Upper lobe of left lung (tissue), 4 donors: ENCODE measurements around the gene DDIT3.

Experiments used
- CTCF ChIP-seq, 6 experiments: fragments of 450-650 bp in 4 of 6; fragments of 200-600 bp in 2 of 6; sonication (generic) in 2 of 6; IDR thresholded peaks; one replicate each; pipeline ENCODE4 v1.5.1; 2016 to 2019; ENCODE audit warnings: antibody characterized with exemption in 6 of 6
- EP300 ChIP-seq, 4 donors: sonication (generic); formaldehyde crosslinking; IDR thresholded peaks; one replicate each; pipeline ENCODE4 v1.5.1; 2017; ENCODE audit warnings: antibody characterized with exemption in 4 of 4, control low read depth in 2 of 4
- POLR2A ChIP-seq, 4 donors: fragments of 450-650 bp; IDR thresholded peaks; one replicate each; pipeline ENCODE4 v1.5.1; 2016 to 2017; ENCODE audit warnings: antibody characterized with exemption in 4 of 4, mild to moderate bottlenecking in 2 of 4

GRCh38 chr12:57568838-57569237 is 48.5 kb upstream of the DDIT3 start:
- TF ChIP-seq CTCF (IDR thresholded peaks at IDR 0.05) (no peak), POLR2A (IDR thresholded peaks at IDR 0.05) (no peak), EP300 (IDR thresholded peaks at IDR 0.05) (no peak)
